Adipocyte (in vitro differentiated cells): ENCODE measurements around the gene SDHD.
"Not testable (repeated sequence)": the region's sequence is repeated elsewhere in the genome, so short reads cannot be mapped to it uniquely, and the experiment has no call there.

Experiments
- DNase-seq: peaks from one replicate; pipeline ENCODE4 v3.0.0-alpha.2; 2015; ENCODE audit warnings: low read depth
- H3K27me3 ChIP-seq: replicated peaks from 2 replicates; pipeline ENCODE4 v1.7.0; 2013; ENCODE audit warnings: mild to moderate bottlenecking, low read length, moderate library complexity; ENCODE audit not compliant: control insufficient read depth, insufficient read depth
- H3K36me3 ChIP-seq: 2 replicates; pipeline ENCODE4 v1.7.0; 2013; ENCODE audit warnings: low read length, mild to moderate bottlenecking, moderate library complexity; ENCODE audit not compliant: control insufficient read depth, insufficient read depth, severe bottlenecking
- H3K4me1 ChIP-seq: 2 replicates; pipeline ENCODE4 v1.7.0; 2013; ENCODE audit warnings: mild to moderate bottlenecking, low read length, moderate library complexity; ENCODE audit not compliant: control insufficient read depth, insufficient read depth
- H3K4me3 ChIP-seq: 2 replicates; pipeline ENCODE4 v1.7.0; 2013; ENCODE audit warnings: mild to moderate bottlenecking, low read length, moderate library complexity
- H3K9ac ChIP-seq: 2 replicates; pipeline ENCODE4 v1.7.0; 2013; ENCODE audit warnings: mild to moderate bottlenecking, low read length, moderate library complexity
- H3K9me3 ChIP-seq: 2 replicates; pipeline ENCODE4 v1.7.0; 2013; ENCODE audit warnings: mild to moderate bottlenecking, low read length, moderate library complexity; ENCODE audit not compliant: control insufficient read depth

The SDHD gene

DNA sequence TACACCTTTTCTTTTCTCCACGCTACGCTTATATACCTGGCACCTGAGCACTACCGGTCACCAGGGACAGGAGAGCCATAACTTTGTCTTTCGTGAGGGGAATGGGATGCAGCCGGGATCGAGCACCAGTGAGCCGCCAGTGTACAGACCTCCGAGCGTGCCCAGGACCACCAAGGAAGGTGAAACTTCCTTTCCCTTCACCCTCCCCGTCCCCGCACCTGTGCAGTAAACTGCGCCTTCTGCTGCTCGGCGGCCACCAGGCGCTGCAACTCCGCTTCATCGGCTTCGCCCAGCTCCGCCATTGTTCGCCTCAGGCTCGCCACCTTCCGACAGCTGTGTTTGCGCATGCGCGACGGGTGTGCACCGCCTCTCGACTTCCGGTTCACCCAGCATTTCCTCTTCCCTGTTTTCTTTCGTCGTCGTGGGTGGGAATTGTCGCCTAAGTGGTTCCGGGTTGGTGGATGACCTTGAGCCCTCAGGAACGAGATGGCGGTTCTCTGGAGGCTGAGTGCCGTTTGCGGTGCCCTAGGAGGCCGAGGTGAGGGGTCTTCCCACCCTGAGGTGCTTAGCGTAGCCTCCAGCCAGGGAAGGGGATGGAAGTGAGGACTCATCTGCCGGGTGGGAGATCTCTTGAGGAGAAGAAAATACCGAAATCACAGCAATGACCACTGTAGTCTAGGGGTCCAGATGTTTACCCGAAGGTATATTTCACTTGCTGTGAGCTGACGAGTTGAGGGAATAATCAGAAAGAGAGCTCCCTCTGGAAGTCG lies at the start of gene SDHD, which contains the start of gene TIMM8B:
TSS of gene SDHD (plus strand) at position 452 of the 770 bp plus-strand sequence. CDS start at position 487, 35 bp downstream.
TSS of gene TIMM8B (minus strand) at position 335 of the 770 bp plus-strand sequence. CDS start at position 302, 33 bp downstream.
- Histone ChIP-seq H3K4me1 (peaks cover 66% of the 10 kb centered on the region), H3K4me3 (peak within 1 kb of the TSS; percentile 98), H3K9ac (peak within 1 kb of the TSS; percentile 98), H3K9me3 (no peaks in the 10 kb centered on the region), H3K36me3 (peaks cover 75% of the 10 kb centered on the region), H3K27me3 (no peaks in the 10 kb centered on the region)
- DNase-seq, result peak; percentile 99

DNA sequence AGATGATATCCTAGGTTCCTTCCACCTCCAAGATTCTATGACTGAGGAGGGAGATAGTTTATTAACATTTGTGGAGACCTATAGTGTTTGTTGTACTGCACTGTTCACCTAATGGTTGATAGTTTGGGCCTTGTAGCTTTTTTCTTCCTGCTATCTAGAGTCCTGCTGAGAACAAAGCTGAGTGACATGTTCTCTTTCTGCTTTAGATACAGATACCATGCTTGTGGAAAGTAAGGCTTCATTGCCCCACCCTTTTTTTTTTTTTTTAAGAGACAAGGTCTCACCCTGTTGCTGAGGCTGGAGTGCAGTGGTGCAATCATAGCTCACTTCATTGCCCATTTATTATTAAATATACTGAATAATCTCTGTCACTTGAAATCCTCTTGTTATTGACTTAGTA lies 49.1 kb upstream of the SDHD start:
- no peaks in the 10 kb centered on the region for H3K4me1 ChIP-seq
- H3K4me3 ChIP-seq, result no peak overlapping the region
- H3K9ac ChIP-seq, result no peak overlapping the region
- no peaks in the 10 kb centered on the region for H3K27me3 ChIP-seq
- no peaks in the 10 kb centered on the region for H3K9me3 ChIP-seq
- no peak for DNase-seq
- peaks cover 84% of the 10 kb centered on the region for H3K36me3 ChIP-seq

DNA sequence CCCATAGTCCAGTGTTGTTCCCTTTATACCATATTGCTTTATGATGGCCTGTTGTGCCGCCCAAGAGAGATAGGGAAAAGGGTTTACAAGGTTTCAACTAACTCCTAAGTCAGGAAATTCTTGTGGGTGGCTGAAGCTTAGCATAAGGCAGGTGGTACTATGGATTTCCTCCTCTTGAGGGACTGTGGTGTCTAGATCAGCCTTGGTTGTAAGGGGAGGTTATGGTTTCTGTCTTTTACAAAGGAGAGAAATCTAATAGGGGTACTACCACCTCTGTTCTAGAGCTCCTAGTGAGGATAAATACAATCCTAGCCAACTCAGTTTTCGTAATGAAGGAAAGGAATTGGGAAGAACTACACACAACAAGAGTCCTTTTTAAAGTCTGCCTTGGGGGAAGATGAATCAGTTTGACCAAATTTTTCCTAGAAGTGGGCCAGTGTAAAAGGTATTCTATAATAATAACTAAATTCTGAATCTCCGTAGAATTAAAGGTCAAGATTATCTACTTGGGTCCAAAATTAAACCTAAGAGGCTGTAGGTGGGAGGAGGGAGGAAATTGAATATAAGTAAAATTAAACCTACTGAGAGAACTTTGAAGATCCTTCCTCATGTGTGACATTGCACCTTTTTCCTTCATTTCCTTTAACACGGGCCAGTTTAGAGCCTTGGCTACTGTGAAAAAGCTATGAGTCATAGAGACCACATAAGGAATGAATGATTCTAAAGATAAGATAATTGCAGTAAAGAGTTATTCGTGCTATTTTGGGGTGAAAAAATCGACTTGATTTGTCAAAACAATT lies 44.3 kb upstream of the SDHD start:
- Histone ChIP-seq H3K36me3 (peaks cover 92% of the 10 kb centered on the region), H3K9me3 (no peaks in the 10 kb centered on the region), H3K27me3 (no peaks in the 10 kb centered on the region), H3K9ac (no peak overlapping the region), H3K4me3 (no peak overlapping the region), H3K4me1 (no peaks in the 10 kb centered on the region)
- peak; percentile 17 for DNase-seq

DNA sequence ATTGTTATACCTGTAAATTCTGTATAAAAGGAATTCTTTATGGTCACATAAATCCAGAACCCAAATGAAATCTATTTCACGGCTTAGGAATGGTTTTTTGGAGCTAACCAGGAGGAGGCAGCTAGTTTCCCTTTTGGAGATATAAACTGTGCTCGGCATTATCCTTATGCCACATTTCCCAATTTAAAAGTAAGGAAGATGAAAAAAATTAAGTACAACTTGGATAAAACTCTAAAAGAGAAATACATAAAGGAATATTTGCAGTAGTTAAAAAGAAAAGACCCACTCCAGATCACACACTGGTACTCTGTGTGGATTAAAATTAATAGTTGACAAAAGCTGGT lies 43.7 kb upstream of the SDHD start:
- no peaks in the 10 kb centered on the region for H3K27me3 ChIP-seq
- no peaks in the 10 kb centered on the region for H3K9me3 ChIP-seq
- no peak overlapping the region for H3K9ac ChIP-seq
- no peaks in the 10 kb centered on the region for H3K4me1 ChIP-seq
- peaks cover 92% of the 10 kb centered on the region for H3K36me3 ChIP-seq
- no peak overlapping the region for H3K4me3 ChIP-seq
- no peak for DNase-seq

DNA sequence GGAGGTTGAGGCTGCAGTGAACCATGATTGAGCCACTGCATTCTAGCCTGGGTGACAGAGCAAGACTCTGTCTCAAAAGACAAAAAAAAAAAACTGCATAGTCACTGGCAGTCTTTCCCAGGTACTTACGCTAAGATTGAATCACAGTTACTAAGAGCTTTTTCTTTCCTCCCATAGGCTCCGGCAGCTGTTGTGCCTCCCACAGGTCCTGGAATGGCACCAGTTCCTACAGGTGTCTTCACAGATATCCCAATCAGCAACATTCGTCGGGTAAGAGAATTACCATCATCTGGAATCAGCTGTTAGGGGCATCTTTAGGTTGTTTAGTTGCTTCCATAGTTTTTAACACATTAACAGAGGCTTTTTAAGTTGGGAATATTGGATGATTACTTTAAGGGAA lies 41.7 kb upstream of the SDHD start:
- DNase-seq, result no peak
- H3K36me3 ChIP-seq, result peaks cover 91% of the 10 kb centered on the region

DNA sequence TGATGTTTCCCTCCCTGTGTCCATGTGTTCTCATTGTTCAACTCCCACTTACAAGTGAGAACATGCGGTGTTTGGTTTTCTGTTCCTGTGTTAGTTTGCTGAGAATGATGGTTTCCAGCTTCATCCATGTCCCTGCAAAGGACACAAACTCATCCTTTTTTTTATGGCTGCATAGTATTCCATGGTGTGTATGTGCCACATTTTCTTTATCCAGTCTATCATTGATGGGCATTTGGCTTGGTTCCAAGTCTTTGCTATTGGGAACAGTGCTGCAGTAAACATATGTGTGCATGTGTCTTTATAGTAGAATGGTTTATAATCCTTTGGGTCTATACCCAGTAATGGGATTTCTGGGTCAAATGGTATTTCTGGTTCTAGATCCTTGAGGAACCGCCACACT lies 40.0 kb upstream of the SDHD start:
- Histone ChIP-seq H3K36me3 (peaks cover 91% of the 10 kb centered on the region), H3K4me1 (peaks cover 14% of the 10 kb centered on the region)
- H3K27me3 ChIP-seq, H3K9me3 ChIP-seq, H3K4me3 ChIP-seq, H3K9ac ChIP-seq, DNase-seq: not testable (repeated sequence)

More for the DNA sequence above, 41.7 kb upstream of the SDHD start:
- Histone ChIP-seq H3K4me1 (peaks cover 14% of the 10 kb centered on the region), H3K9ac (no peak overlapping the region), H3K27me3 (no peaks in the 10 kb centered on the region), H3K4me3 (no peak overlapping the region), H3K9me3 (no peaks in the 10 kb centered on the region)

DNA sequence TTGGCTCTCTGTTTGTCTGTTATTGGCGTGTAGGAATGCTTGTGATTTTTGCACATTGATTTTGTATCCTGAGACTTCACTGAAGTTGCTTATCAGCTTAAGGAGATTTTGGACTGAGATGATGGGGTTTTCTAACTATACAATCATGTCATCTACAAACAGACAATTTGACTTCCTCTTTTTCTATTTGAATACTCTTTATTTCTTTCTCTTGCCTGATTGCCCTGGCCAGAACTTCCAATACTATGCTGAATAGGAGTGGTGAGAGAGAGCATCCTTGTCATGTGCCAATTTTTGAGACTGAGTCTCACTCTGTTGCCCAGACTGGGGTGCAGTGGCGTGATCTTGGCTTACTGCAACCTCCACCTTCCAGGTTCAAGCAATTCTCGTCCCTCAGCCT lies 38.4 kb upstream of the SDHD start:
- DNase-seq, H3K4me3 ChIP-seq, H3K9me3 ChIP-seq, H3K27me3 ChIP-seq, H3K9ac ChIP-seq: not testable (repeated sequence)
- Histone ChIP-seq H3K36me3 (peaks cover 92% of the 10 kb centered on the region), H3K4me1 (peaks cover 14% of the 10 kb centered on the region)

DNA sequence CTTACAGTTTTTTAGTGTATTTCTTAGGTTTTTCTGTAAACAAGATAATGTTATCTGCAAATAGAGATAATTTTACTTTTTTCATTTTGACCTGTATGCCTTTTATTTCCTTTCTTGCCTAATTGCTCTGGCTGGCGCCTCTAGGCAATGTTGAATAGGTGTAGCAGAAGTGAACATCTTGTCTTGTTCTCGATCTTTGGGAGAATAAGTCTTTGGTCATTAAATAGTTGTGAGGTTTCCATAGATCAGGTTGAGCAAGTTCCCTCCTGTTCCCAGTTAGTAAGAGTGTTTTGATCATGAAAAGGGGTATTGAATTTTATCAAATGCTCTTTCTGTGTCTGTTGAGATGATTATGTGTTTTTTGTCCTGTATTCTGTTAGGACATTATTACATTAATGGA lies 36.9 kb upstream of the SDHD start:
- peaks cover 14% of the 10 kb centered on the region for H3K4me1 ChIP-seq
- H3K9me3 ChIP-seq, result no peaks in the 10 kb centered on the region
- H3K27me3 ChIP-seq, result no peaks in the 10 kb centered on the region
- DNase-seq, result no peak
- no peak overlapping the region for H3K9ac ChIP-seq
- no peak overlapping the region for H3K4me3 ChIP-seq
- H3K36me3 ChIP-seq, result peaks cover 92% of the 10 kb centered on the region

DNA sequence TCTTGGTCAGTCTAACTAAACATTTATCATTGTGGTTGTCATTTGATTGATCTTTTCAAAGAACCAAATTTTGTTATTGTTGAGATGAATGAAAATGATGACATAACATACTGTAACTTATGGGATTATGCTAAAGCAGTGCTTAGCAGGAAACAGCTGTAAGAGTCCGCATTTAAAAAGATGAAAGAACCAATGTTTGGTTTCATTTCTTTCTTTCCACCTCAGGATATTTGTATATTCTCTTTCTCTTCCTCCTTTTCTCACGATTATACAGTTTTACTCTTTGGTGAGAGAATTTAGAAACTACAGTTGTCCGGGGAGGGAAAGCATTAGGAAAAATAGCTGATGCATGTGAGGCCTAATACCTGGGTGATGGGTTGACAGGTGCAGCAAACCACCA lies 36.0 kb upstream of the SDHD start:
- Histone ChIP-seq H3K36me3 (peaks cover 89% of the 10 kb centered on the region), H3K9me3 (no peaks in the 10 kb centered on the region), H3K27me3 (no peaks in the 10 kb centered on the region), H3K9ac (no peak overlapping the region), H3K4me3 (no peak overlapping the region), H3K4me1 (peaks cover 14% of the 10 kb centered on the region)
- no peak for DNase-seq

DNA sequence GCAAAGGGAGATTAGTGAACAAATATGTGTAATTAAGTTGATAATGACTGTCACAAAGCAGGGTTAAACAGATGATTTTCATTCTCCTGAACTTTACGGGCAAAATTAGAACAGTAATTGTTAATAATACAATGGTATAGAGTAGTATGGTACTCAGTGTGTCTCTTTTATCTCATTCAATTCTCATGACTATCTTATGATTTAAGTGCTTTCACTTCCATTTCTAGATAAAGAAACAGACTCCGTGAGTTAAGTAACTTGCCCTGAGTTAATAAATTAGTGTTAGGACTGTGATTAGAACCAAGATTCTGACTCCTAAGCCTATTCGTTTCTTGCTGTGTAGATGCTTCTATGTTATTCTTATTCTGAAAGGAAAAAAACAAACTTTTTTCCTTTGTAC lies 34.9 kb upstream of the SDHD start:
- H3K9ac ChIP-seq, result no peak overlapping the region
- H3K9me3 ChIP-seq, result no peaks in the 10 kb centered on the region
- H3K4me3 ChIP-seq, result no peak overlapping the region
- DNase-seq, result no peak
- H3K4me1 ChIP-seq, result peaks cover 14% of the 10 kb centered on the region
- H3K27me3 ChIP-seq, result no peaks in the 10 kb centered on the region
- peaks cover 92% of the 10 kb centered on the region for H3K36me3 ChIP-seq

DNA sequence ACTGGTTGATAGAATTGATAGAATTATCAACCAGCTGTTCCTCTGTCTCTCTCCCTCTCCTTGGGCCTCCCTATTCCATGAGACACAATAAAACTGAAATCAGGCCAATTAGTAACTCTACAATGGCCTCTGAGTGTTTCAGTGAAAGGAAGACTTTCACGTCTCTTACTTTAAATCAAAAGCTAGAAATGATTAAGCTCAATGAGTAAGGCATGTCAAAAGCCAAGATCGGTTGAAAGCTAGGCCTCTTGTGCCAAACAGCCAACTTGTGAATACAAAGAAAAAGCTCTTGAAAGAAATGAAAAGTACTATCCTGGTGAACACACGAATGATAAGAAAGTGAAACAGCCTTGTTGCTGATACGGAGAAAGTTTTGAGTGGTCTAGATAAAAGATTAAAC lies 29.5 kb upstream of the SDHD start:
- peaks cover 94% of the 10 kb centered on the region for H3K36me3 ChIP-seq
- no peak overlapping the region for H3K4me3 ChIP-seq
- H3K4me1 ChIP-seq, result no peaks in the 10 kb centered on the region
- DNase-seq, result no peak
- no peaks in the 10 kb centered on the region for H3K27me3 ChIP-seq
- no peak overlapping the region for H3K9ac ChIP-seq
- H3K9me3 ChIP-seq, result no peaks in the 10 kb centered on the region
